Keratinocyte (primary cell): ENCODE measurements around the gene ZNF134.

Source experiments
- EZH2 ChIP-seq: IDR thresholded peaks from one replicate; pipeline ENCODE4 v1.6.1; 2012; ENCODE audit warnings: inconsistent platforms, mild to moderate bottlenecking, low read length, moderate library complexity
- TF ChIP-seq, protein P1 (sequence below), 3 experiments: IDR thresholded peaks in 1 of 3; conservative IDR thresholded peaks in 1 of 3; optimal IDR thresholded peaks in 1 of 3; 2 replicates in 2 of 3; 3 replicates in 1 of 3; pipeline versions ENCODE3 to v1.5.1; 2011; ENCODE audit warnings: low read length in 3 of 3, mild to moderate bottlenecking in 3 of 3, moderate library complexity in 2 of 3, control low read depth in 1 of 3, inconsistent platforms in 1 of 3; ENCODE audit not compliant: insufficient read depth in 2 of 3; ENCODE audit errors: extremely low read depth in 1 of 3

DNA sequence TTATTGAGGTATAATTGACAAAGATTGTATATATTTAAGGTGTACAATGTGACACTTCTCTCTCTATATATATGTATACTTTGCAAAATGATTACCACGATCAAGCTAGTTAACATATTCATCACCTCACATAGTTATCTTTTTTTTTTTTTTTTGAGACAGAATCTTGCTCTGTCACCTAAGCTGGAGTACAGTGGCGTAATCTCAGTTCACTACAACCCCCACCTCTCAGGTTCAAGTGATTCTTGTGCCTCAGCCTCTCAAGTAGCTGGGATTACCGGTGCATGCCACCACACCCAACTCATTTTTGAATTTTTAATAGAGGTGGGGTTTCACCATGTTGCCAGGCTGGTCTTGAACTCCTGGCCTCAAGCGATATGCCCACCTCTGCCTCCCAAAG is 58.4 kb downstream of the ZNF134 start:
- TF ChIP-seq, protein P1, sequence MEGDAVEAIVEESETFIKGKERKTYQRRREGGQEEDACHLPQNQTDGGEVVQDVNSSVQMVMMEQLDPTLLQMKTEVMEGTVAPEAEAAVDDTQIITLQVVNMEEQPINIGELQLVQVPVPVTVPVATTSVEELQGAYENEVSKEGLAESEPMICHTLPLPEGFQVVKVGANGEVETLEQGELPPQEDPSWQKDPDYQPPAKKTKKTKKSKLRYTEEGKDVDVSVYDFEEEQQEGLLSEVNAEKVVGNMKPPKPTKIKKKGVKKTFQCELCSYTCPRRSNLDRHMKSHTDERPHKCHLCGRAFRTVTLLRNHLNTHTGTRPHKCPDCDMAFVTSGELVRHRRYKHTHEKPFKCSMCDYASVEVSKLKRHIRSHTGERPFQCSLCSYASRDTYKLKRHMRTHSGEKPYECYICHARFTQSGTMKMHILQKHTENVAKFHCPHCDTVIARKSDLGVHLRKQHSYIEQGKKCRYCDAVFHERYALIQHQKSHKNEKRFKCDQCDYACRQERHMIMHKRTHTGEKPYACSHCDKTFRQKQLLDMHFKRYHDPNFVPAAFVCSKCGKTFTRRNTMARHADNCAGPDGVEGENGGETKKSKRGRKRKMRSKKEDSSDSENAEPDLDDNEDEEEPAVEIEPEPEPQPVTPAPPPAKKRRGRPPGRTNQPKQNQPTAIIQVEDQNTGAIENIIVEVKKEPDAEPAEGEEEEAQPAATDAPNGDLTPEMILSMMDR (optimal IDR thresholded peaks at IDR 0.05 in 1 of 3, IDR thresholded peaks at IDR 0.05 in 1 of 3, conservative IDR thresholded peaks at IDR 0.05 in 1 of 3; ENCODE audit: extremely low read depth in 1 of 3, insufficient read depth in 2 of 3, low read length in 3 of 3) = no peak
- no peak for TF ChIP-seq EZH2
